OCI-LY1 (cell line): ENCODE data around the gene CLDND2.

Experiments used
- EZH2 ChIP-seq: fragments of 200-600 bp; sonication (generic), shearing (Covaris generic); IDR thresholded peaks from 2 replicates; pipeline ENCODE4 v1.8.0; 2017; ENCODE audit warnings: borderline replicate concordance, mixed run types, mild to moderate bottlenecking, antibody characterized with exemption, low read length, moderate library complexity, mixed read lengths
- TF ChIP-seq, protein P1 (sequence below): fragments of 200-600 bp; sonication (generic), shearing (Covaris generic); IDR thresholded peaks from 2 replicates; pipeline ENCODE4 v1.5.1; 2017; ENCODE audit warnings: mild to moderate bottlenecking, antibody characterized with exemption, low read length, moderate library complexity, mixed read lengths

GRCh38 chr19:51410950-51411748 is 42.3 kb upstream of the CLDND2 start:
- TF ChIP-seq EZH2, result no peak
- TF ChIP-seq, protein P1, sequence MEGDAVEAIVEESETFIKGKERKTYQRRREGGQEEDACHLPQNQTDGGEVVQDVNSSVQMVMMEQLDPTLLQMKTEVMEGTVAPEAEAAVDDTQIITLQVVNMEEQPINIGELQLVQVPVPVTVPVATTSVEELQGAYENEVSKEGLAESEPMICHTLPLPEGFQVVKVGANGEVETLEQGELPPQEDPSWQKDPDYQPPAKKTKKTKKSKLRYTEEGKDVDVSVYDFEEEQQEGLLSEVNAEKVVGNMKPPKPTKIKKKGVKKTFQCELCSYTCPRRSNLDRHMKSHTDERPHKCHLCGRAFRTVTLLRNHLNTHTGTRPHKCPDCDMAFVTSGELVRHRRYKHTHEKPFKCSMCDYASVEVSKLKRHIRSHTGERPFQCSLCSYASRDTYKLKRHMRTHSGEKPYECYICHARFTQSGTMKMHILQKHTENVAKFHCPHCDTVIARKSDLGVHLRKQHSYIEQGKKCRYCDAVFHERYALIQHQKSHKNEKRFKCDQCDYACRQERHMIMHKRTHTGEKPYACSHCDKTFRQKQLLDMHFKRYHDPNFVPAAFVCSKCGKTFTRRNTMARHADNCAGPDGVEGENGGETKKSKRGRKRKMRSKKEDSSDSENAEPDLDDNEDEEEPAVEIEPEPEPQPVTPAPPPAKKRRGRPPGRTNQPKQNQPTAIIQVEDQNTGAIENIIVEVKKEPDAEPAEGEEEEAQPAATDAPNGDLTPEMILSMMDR, result no peak
